Stimulated activated CD4-positive, alpha-beta T cell treated with anti-CD3 and anti-CD28 coated beads, Interleukin-15, amount 100 ng/mL, for 1 hour (primary cell): ENCODE data around the gene IMP4.
A peak's percentile ranks its signal among the peaks of the same experiment; 100 is the strongest.

Source experiments
- DNase-seq, 2 donors: peaks; one replicate each; pipeline ENCODE4 v3.0.0-alpha.2; 2020; ENCODE audit warnings: low read depth in 1 of 2, low spot score in 1 of 2

Gene IMP4

GRCh38 chr2:130355578-130356431, 13.1 kb downstream of the IMP4 start, which contains the start of gene PTPN18:
Gene PTPN18 (plus strand): TSS chr2:130356056. CDS start chr2:130356108, 52 bp downstream.
- DNase-seq = peak in 1 of 2 donors; percentile 40

DNA sequence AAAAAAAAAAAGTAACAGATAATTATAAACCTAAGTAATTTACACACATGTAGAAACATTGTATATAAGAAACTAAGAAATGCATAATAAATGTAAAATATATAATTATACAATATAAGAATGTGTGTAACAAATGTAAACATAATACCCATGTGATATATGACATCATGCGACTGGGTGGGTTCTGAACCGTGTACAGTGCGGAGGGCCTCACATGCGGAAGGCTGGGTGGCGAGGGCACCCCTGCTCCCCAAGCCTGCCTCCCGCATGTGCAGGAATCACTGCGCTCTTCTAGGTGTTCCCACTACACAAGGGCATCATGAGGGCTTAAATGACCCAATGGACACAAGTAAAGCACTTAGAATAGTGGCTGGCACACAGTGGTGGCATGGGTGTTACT, 15.2 kb downstream of the IMP4 start:
- no peak for DNase-seq

- no peak for DNase-seq
Measured at GRCh38 chr2:130358420-130359350, 16.0 kb downstream of the IMP4 start.

DNA sequence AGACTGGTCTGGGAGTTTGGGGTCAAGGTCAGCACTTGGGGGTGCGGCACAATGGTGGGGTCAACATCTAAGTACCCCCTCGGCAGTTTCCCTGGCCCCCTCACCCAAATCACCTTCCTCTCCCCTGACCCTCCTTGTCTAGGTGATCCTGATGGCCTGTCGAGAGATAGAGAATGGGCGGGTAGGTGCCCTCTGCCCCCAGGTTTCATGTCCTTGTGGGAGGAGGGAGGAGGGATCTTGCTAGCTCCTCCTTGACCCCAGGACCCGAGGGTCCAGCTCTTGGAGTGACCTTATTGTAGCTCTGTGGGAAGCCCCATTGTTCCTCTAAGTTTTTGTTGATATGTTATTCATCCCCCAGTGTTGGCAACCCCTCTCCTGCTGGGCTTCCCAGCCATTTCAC, 16.8 kb downstream of the IMP4 start:
- DNase-seq = no peak

- DNase-seq = no peak
Measured at GRCh38 chr2:130363479-130363878, 20.8 kb downstream of the IMP4 start.

DNA sequence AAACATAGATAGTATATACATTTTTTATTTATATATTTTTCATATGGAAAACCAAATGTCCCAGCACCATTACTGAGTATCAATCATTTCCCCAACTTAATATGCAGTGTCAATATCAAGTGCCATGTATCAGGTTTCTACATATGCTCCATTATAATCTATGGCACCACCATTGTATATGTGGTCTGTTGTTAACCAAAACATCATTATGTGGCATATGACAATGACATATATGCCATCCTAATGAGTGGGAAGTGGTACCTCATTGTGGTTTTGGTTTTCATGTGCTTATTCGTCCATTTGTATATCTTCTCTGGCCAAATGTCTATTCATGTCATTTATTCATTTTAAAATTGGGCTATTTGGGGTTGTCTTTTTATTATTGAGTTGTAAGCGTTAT, 22.4 kb downstream of the IMP4 start:
- no peak for DNase-seq

- DNase-seq = no peak
Measured at GRCh38 chr2:130365963-130366362, 23.3 kb downstream of the IMP4 start.

DNA sequence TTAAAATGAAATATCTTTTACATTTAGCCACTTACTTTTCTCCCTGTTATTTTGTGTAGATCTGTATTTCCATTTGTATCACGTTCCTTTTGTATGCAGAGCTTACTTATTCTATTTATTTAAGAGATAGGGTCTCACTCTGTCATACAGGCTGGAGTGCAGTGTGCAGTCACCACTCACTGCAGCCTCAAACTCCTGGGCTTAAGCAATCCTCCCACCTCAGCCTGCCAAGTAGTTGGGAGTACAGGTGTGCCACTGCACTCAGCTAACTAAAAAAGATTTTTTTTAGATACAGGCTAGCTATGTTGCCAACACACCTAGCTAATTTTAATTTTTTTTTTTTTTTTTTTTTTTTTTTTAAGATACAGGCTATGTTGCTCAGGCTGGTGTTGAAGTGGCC, 24.0 kb downstream of the IMP4 start:
- no peak for DNase-seq

DNA sequence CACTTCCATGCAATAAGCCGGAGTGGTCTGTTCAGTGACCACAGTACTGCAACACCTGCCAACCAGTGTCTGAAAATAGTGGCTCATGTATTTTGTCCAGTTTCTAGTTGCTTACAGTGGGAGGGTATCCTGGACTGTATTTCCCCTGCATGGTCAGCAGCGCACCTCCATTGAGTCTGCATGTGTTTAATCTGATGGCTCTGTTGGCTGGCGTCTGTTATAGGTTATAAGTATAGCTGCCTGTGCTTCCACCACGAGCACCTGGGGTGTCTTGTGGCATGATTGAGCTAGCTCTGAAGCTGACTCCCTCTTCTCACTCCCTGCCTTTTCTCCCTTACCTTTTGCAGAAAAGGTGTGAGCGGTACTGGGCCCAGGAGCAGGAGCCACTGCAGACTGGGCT, 26.1 kb downstream of the IMP4 start:
- DNase-seq = no peak

GRCh38 chr2:130369311-130369964, 26.7 kb downstream of the IMP4 start:
- no peak for DNase-seq

GRCh38 chr2:130369965-130370341, 27.3 kb downstream of the IMP4 start:
- no peak for DNase-seq

GRCh38 chr2:130370490-130370889, 27.8 kb downstream of the IMP4 start:
- no peak for DNase-seq

DNA sequence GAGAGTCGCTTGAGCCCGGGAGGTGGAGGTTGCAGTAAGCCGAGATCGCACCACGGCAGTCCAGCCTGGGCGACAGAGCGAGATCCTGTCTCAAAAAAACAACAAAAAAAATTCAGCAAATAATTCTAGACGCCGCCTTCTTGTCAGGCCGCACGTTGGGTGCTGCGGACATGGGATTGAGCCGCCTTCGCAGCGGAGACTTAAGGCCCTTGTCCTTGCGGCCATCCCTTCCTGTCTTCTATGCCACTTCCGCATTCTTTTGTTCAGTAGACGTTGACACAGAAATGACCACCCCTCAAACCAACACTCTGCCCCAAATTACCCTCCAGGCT, 29.0 kb downstream of the IMP4 start:
- DNase-seq = peak in 1 of 2 donors; percentile 6

- peak; percentile 47 to 56 for DNase-seq
Measured at GRCh38 chr2:130372055-130372832, 29.5 kb downstream of the IMP4 start.

- DNase-seq = no peak
Measured at GRCh38 chr2:130372833-130373807, 30.4 kb downstream of the IMP4 start.

DNA sequence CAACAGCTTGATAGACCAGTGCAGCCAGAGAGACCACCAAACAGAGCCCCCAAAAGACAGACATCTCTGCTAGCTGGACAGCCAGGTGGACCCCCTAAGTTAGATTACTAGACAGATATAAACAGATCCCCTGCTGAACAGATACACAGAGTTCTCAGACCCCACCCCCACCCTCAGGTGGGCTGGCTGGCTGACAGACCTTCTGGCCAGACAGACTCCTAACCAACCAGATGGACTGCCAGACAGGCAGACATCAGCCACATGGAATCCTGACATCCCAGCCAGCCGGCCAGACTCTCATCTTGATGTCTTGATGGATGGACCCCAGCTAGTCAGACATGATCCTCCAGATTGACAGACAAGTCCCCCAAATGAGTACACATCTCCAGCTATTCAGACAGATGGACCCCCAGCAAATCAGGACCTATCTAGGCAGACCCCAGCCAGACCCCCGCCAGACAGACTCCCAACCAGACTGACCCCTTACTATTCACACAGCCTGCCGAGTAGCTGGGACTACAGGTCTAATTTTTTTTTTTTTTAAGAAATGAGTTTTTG, 31.2 kb downstream of the IMP4 start:
- DNase-seq = no peak

- no peak for DNase-seq
Measured at GRCh38 chr2:130374587-130375290, 32.0 kb downstream of the IMP4 start.
